Vagina (tissue), 2 donors: ENCODE results near the gene TBX15.

Experiments
- POLR2A ChIP-seq, 2 donors: fragments of 450-650 bp; IDR thresholded peaks; one replicate each; pipeline ENCODE4 v1.6.1; 2017; ENCODE audit warnings: antibody characterized with exemption in 2 of 2, mild to moderate bottlenecking in 2 of 2, moderate library complexity in 2 of 2
- TF ChIP-seq, protein P1 (sequence below), 3 experiments: fragments of 450-650 bp in 2 of 3; fragments of 200-600 bp in 1 of 3; sonication (generic) in 1 of 3; IDR thresholded peaks; one replicate each; pipeline ENCODE4 v1.5.1; 2017 to 2019; ENCODE audit warnings: antibody characterized with exemption in 3 of 3, mild to moderate bottlenecking in 2 of 3, moderate library complexity in 2 of 3

DNA sequence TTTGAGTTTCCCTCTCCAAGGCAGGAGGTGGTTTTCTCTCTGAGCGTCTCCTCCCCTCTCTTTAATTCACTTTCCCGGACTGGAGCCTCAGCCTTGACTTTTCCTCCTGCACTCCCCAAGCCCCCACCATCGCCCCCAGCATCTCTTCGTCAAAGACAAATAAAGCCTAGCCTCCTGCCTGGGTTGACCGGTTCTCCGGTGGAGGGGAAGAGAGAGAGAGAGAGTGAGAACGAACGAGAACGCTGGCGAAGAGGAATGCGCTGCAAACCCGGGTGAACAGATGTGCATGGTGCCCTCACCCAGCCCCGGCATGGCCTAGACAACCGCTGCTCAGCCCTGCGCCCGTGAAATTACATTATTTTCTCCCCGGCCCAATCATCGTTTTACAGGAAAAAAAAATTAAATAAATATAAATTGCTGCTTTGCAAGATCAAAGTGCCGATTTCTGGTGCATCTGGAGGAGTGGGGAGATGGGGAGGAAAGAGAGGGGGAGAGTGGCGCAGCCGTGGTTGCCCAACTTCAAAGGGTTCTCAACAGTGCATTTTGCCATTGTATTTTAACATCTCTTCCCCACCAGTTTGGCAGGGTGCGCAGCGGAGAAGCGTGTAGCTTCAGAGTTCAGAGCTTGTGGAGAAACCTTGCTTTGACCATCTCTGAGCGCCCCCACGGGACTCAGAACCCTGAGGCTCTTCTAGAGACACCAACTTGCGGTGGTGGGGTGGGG is 11.4 kb upstream of the TBX15 start:
- TF ChIP-seq POLR2A (IDR thresholded peaks at IDR 0.05): no peak
- TF ChIP-seq, protein P1, sequence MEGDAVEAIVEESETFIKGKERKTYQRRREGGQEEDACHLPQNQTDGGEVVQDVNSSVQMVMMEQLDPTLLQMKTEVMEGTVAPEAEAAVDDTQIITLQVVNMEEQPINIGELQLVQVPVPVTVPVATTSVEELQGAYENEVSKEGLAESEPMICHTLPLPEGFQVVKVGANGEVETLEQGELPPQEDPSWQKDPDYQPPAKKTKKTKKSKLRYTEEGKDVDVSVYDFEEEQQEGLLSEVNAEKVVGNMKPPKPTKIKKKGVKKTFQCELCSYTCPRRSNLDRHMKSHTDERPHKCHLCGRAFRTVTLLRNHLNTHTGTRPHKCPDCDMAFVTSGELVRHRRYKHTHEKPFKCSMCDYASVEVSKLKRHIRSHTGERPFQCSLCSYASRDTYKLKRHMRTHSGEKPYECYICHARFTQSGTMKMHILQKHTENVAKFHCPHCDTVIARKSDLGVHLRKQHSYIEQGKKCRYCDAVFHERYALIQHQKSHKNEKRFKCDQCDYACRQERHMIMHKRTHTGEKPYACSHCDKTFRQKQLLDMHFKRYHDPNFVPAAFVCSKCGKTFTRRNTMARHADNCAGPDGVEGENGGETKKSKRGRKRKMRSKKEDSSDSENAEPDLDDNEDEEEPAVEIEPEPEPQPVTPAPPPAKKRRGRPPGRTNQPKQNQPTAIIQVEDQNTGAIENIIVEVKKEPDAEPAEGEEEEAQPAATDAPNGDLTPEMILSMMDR (IDR thresholded peaks at IDR 0.05): no peak
